Keratinocyte (primary cell): ENCODE measurements around the gene PTK6. TPM values are rescaled to one million over a fixed set of nuclear protein-coding genes. Genes with fewer than 3 reads are reported as not detected.

Experiments
- DNase-seq: peaks from one replicate; pipeline ENCODE4 v3.0.0-alpha.2; 2011; ENCODE audit warnings: low read depth, missing footprints, low spot score
- FAIRE-seq: peaks from 2 replicates; lab custom pipeline; 2011; peaks lifted over from hg19 to GRCh38; lab: Jason Lieb, UNC
- H2AFZ ChIP-seq: 2 replicates; pipeline ENCODE4 v1.6.0; 2012; ENCODE audit warnings: low read length, control low read depth, inconsistent platforms; ENCODE audit not compliant: control insufficient read depth
- H3K27ac ChIP-seq: 2 replicates; pipeline ENCODE4 v1.5.1; 2011; ENCODE audit warnings: low read length; ENCODE audit not compliant: control insufficient read depth, insufficient read depth
- H3K27me3 ChIP-seq: 3 replicates; pipeline ENCODE4 v1.6.0; 2011; ENCODE audit warnings: low read length; ENCODE audit not compliant: control insufficient read depth, insufficient read depth; ENCODE audit errors: extremely low read depth
- H3K36me3 ChIP-seq, 2 experiments: 2 replicates in 1 of 2; 3 replicates in 1 of 2; pipeline ENCODE4 v1.5.1; 2011; ENCODE audit warnings: low read length in 2 of 2, mild to moderate bottlenecking in 1 of 2; ENCODE audit not compliant: control insufficient read depth in 2 of 2, insufficient read depth in 2 of 2; ENCODE audit errors: extremely low read depth in 1 of 2
- H3K4me1 ChIP-seq: 3 replicates; pipeline ENCODE4 v1.5.1; 2011; ENCODE audit warnings: low read length; ENCODE audit not compliant: control insufficient read depth, insufficient read depth; ENCODE audit errors: extremely low read depth
- H3K4me2 ChIP-seq: 3 replicates; pipeline ENCODE4 v1.6.0; 2011; ENCODE audit warnings: low read depth, low read length; ENCODE audit not compliant: control insufficient read depth, insufficient read depth; ENCODE audit errors: extremely low read depth
- H3K4me3 ChIP-seq, 3 experiments: fragments of 200-600 bp in 1 of 3; sonication (generic) in 1 of 3; 2 replicates in 2 of 3; 3 replicates in 1 of 3; pipeline ENCODE4 v1.5.1; 2011 to 2016; ENCODE audit warnings: low read length in 3 of 3, mild to moderate bottlenecking in 3 of 3, control low read depth in 2 of 3, inconsistent platforms in 1 of 3, low read depth in 1 of 3, mixed read lengths in 1 of 3, mixed run types in 1 of 3, moderate library complexity in 1 of 3; ENCODE audit not compliant: control insufficient read depth in 2 of 3, insufficient read depth in 2 of 3; ENCODE audit errors: extremely low read depth in 1 of 3
- H3K79me2 ChIP-seq: 2 replicates; pipeline ENCODE4 v1.6.0; 2012; ENCODE audit warnings: low read length; ENCODE audit not compliant: control insufficient read depth, insufficient read depth
- H3K9ac ChIP-seq: 3 replicates; pipeline ENCODE4 v1.6.0; 2011; ENCODE audit warnings: low read length; ENCODE audit not compliant: control insufficient read depth, insufficient read depth; ENCODE audit errors: extremely low read depth
- H3K9me1 ChIP-seq: 3 replicates; pipeline ENCODE4 v1.6.0; 2011; ENCODE audit warnings: low read length; ENCODE audit not compliant: control insufficient read depth, insufficient read depth; ENCODE audit errors: extremely low read depth
- H3K9me3 ChIP-seq: 2 replicates; pipeline ENCODE4 v1.5.1; 2012; ENCODE audit warnings: low read depth, low read length; ENCODE audit not compliant: control insufficient read depth
- H4K20me1 ChIP-seq: 3 replicates; pipeline ENCODE4 v1.6.0; 2011; ENCODE audit warnings: low read length; ENCODE audit not compliant: control insufficient read depth, insufficient read depth; ENCODE audit errors: extremely low read depth
- CTCF ChIP-seq, 3 experiments: IDR thresholded peaks in 1 of 3; conservative IDR thresholded peaks in 1 of 3; optimal IDR thresholded peaks in 1 of 3; 2 replicates in 2 of 3; 3 replicates in 1 of 3; pipeline versions ENCODE3 to v1.5.1; 2011; ENCODE audit warnings: low read length in 3 of 3, mild to moderate bottlenecking in 3 of 3, moderate library complexity in 2 of 3, control low read depth in 1 of 3, inconsistent platforms in 1 of 3; ENCODE audit not compliant: insufficient read depth in 2 of 3; ENCODE audit errors: extremely low read depth in 1 of 3
- EZH2 ChIP-seq: IDR thresholded peaks from one replicate; pipeline ENCODE4 v1.6.1; 2012; ENCODE audit warnings: inconsistent platforms, mild to moderate bottlenecking, low read length, moderate library complexity
- dilution Hi-C: fragments of 300-500 bp; cut with MboI; formaldehyde crosslinking; loops from one replicate; pipeline ENCODE4 v1.7.0; 2020; ENCODE audit warnings: low sequenced_read_pairs; ENCODE audit not compliant: extremely low pct_ligation_motif_present
- polyA plus RNA-seq, 5 experiments: library from polyadenylated mRNA; depleted of rRNA in 3 of 5; stranded (reverse) in 3 of 5; stranded (forward) in 1 of 5; unstranded in 1 of 5; fragments of >200 nt; gene quantifications; 1 replicate in 1 of 5; 2 replicates in 3 of 5; 3 replicates in 1 of 5; pipeline versions ENCODE4 v1.2.1 to v1.2.3, GENCODE V29; 2011 to 2012; ENCODE audit warnings: missing spikeins in 2 of 5, low read depth in 1 of 5, low replicate concordance in 1 of 5

The PTK6 gene
- polyA plus RNA-seq, 1 donor (not counting 4 experiments of a cell fraction or from before 2014, with no cell fraction given): 28.5 TPM

- H3K27ac ChIP-seq: no peak overlapping the region
- TF ChIP-seq EZH2: no peak
- no peak for TF ChIP-seq CTCF (optimal IDR thresholded peaks at IDR 0.05 in 1 of 3, IDR thresholded peaks at IDR 0.05 in 1 of 3, conservative IDR thresholded peaks at IDR 0.05 in 1 of 3; ENCODE audit: extremely low read depth in 1 of 3, insufficient read depth in 2 of 3, low read length in 3 of 3)
- no peaks in the 10 kb centered on the region for H4K20me1 ChIP-seq
- no peaks in the 10 kb centered on the region for H3K27me3 ChIP-seq
- H3K9me3 ChIP-seq: no peaks in the 10 kb centered on the region
- no peak overlapping the region for H3K4me2 ChIP-seq
- no peak for DNase-seq
- H3K79me2 ChIP-seq: peaks cover 15% of the 10 kb centered on the region
- no peak overlapping the region for H3K4me3 ChIP-seq
- H3K9me1 ChIP-seq: no peaks in the 10 kb centered on the region
- no peak for FAIRE-seq
- H3K9ac ChIP-seq: no peak overlapping the region
- peaks cover 15% of the 10 kb centered on the region for H3K4me1 ChIP-seq
- dilution Hi-C loops: no loop called here
- peaks cover 2 to 3% of the 10 kb centered on the region in 2 experiments for H3K36me3 ChIP-seq
- H2AFZ ChIP-seq: no peak overlapping the region
These were observed 39.1 kb upstream of the PTK6 start for GRCh38 chr20:63576311-63576710.

DNA sequence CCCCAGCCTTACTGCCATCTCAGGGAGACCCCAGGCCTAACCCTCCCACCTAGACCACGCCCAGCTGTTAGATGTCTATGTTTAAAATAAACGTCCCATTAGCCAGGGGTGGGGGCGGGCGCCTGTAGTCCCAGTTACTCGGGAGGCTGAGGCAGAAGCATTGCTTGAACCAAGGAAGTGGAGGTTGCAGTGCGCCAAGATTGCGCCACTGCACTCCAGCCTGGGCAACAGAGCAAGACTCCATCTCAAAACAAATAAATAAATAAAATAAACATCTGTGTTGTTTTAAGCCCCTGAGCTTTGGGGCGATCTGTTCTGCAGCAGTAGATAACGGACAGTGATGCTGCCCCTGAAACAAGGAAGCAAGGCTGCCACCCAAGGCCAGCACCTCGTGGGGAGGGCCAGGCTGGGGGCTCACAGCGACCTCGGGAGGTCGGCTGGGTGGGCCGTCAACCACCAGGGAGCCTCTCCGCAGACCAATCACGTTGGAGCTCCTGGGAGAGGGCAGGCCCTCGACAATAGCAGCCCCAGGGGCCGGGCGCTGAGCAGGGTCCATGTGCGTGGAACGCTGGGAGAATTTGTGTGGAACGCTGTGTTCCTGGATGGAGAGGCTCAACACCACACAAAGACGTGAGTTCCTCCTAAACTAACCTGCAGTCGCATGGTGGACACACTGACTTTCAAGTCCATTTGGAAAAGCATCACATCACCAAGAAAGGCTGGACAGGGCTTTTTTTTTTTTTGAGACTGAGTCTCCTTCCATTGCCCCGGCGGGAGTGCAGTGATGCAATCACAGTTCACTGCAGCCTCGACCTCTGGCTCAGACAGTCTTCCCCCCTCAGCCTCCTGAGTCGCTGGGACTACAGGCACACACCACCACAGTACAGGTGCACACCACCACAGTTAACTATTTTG is 37.9 kb upstream of the PTK6 start:
- no peak overlapping the region for H3K27ac ChIP-seq
- peaks cover 15% of the 10 kb centered on the region for H3K79me2 ChIP-seq
- no peaks in the 10 kb centered on the region for H3K27me3 ChIP-seq
- H4K20me1 ChIP-seq: no peaks in the 10 kb centered on the region
- no peaks in the 10 kb centered on the region for H3K9me1 ChIP-seq
- dilution Hi-C loops: no loop called here
- H3K36me3 ChIP-seq: peaks cover 2 to 3% of the 10 kb centered on the region in 2 experiments
- no peak overlapping the region for H3K9ac ChIP-seq
- H3K9me3 ChIP-seq: no peaks in the 10 kb centered on the region
- peaks cover 13% of the 10 kb centered on the region for H3K4me1 ChIP-seq
- no peak for DNase-seq
- no peak overlapping the region for H3K4me2 ChIP-seq
- FAIRE-seq: no peak
- no peak overlapping the region for H3K4me3 ChIP-seq
- no peak overlapping the region for H2AFZ ChIP-seq
- TF ChIP-seq CTCF (optimal IDR thresholded peaks at IDR 0.05 in 1 of 3, IDR thresholded peaks at IDR 0.05 in 1 of 3, conservative IDR thresholded peaks at IDR 0.05 in 1 of 3; ENCODE audit: extremely low read depth in 1 of 3, insufficient read depth in 2 of 3, low read length in 3 of 3): no peak
- no peak for TF ChIP-seq EZH2
